Left renal cortex interstitium (tissue), 4 donors: ENCODE measurements around the gene CRISPLD2. TPM values are rescaled to one million over a fixed set of nuclear protein-coding genes. Genes with fewer than 3 reads are reported as not detected.
"Not testable (repeated sequence)": the region's sequence is repeated elsewhere in the genome, so short reads cannot be mapped to it uniquely, and the experiment has no call there.

Experiments used
- DNase-seq, 4 donors: peaks; one replicate each; pipeline ENCODE4 v3.0.0-alpha.2; 2013; ENCODE audit warnings: low read depth in 4 of 4, low spot score in 2 of 4, missing footprints in 1 of 4
- polyA plus RNA-seq, 4 donors: library from polyadenylated mRNA; unstranded; fragments of 120-200 nt; gene quantifications; one replicate each; pipeline ENCODE4 v1.2.1, GENCODE V29; 2013; ENCODE audit not compliant: insufficient read length in 4 of 4

Gene CRISPLD2
- polyA plus RNA-seq, 4 donors = 7.2 to 8.3 (median 8.0) TPM

DNA sequence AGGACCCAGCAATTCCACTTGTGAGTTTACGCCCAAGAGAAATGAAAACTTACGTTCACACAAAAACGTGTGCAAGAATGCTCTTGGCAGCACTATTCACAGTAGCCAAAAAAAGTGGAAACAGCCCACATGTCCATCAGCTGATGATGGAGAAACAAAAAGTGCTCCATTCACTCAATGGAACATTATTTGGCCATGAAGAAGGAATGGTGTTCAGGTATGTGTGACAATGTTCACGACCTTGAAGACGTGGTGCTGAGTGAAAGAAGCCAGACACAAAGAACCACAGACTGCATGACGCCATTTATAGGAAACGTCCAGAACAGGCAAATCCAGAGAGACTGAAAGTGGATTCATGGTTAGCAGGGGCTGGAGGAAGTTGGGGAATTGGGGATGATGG, 106.7 kb downstream of the CRISPLD2 start:
- DNase-seq = no peak

DNA sequence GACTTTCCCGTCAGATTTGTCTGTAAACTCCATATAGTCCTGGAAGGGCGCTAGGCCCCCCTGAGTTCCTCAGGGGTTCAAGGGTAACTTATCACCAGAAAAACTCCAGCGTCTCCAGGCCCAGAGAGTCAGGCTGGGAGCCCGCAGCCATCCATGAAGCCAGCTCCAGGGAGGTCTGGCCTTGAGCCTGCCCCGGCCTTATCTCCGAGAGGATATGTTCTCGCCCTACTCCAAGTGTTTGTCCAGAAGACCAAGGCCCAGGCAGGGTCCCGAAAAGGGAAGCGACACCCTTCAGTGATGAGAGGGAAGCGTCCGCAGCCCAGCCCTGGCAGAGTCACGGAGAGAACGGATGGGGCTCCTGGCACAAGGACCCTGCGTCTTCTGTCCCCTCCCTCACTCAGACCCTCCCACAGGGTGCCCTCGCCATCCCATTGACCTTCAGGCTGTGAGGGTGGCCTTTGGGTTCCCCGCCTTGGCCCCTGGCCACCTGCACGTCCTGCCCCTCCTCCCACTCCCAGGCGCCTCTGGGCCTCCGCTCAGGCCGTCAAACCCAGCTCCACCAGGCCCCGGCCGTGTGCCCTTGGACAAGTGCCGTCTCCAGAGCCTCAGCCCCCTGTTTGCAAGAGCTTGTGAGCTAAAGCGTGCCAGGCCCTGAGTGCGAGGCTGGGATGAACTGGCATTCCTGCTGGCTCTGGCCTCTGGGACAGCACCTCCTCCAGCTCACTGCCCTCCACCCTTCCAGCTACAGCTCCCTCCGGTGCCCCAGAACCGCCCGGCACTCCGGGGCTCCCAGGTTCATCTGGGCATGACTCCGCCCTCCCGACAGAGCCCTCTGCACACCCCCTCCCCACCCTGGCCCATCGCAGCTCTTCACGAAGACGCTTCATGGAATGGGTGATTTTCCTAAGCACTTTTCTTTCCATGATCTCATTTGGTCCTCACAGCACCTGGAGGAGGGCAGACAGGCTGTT, 108.1 kb downstream of the CRISPLD2 start:
- no peak for DNase-seq

DNA sequence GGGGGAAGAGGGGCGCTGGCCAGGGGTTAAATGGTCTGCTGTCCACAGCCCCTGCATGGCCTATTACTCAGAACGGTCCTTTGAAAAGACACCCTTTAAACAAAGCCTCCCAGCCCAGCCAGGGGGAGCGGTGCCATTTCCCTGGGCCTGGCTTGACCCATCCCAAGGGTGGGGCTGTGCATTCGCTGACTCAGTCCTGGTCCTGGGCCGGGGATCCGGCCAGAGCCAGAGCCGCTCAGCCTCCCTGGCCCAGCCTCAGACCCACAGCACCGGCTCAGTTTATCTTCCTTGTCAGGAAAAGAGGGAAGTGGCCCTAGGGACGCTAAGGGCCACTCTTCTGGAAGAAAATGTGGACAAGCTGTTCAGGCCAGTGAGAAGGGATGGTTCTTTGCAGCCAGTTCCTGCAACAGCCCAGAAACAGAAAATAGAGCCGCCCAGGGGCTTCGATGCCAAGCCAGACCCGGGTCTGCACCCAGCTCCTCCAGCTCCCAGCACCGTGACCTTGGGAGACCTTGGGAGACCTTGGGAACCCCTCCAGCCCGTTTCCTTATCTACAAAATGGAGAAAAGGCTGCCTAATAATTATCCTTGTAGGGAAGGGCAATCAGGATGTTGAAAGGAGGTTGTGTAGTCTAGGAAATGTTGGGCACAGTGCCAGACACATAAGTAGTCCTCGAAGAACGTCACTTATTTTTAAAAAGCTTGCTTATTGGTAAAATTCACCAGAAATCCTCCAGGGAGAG, 109.1 kb downstream of the CRISPLD2 start:
- DNase-seq = no peak

- DNase-seq = no peak
These were observed 109.9 kb downstream of the CRISPLD2 start for GRCh38 chr16:84929421-84930297.

DNA sequence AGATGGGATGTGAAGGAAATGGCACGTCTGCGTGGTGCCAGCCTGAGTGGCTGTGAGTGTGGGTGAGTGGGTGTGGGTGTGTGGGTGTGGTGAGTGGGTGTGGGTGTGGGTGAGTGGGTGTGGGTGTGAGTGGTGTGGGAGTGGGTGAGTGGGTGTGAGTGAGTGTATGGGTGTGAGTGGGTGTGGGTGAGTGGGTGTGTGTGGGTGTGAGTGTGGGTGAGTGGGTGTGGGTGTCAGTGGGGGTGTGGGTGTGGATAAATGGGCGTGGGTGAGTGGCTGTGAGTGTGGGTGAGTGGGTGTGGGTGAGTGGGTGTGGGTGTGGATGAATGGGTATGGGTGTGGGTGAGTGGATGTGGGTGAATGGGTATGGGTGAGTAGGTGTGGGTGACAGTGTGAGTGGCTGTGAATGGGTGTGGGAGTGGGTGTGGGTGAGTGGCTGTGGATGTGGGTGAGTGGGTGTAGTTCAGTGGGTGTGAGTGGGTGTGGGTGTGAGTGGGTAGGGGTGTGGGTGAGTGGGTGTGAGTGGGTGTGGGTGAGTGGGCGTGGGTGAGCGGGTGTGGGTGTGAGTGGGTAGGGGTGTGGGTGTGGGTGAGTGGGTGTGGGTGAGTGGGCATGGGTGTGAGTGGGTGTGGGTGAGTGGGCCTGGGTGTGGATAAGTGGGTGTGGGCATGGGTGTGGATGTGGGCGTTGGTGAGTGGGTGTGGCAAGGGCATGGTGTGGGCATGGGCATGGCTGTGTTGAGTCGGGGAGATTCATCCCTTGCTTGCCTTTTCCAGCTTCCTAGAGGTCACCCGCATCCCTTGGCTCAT, 110.7 kb downstream of the CRISPLD2 start:
- no peak for DNase-seq

DNA sequence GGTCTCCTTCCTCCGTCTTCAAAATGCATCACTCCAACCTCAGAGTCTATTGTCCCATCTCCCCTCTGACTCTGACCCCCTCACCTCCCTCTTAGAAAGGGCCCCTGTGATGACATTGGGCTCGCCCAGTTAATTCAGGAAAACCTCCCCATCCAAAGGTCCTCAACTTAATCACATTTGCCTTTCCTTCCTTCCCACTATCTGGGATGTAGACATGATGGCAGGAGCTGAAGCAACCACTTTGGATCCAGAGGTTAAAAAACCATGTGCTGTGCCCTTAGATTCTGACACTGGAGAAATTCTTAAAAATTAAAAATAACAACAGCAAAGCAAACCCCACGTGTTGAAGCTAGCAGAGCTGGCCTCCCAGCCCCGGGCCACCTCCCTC, 111.3 kb downstream of the CRISPLD2 start:
- no peak for DNase-seq

DNA sequence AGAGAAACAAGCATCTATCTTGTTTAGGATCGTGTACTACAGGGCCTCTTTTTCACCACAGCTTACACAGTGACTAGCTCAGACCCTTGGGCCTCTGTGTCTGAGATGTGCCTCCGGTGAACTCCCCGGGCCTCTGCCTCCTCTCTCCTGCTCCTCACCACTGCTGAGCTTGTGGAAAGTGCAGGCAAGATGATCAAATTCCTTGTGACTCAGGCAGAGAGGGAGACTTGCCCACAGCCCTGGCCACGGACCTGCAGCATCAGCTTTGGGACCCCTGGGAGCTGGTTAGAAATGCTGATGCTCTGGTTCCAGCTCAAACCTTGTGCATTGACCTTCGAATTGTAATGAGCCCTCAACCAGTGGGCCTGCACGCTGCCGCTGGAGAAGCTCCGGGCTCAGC, 111.7 kb downstream of the CRISPLD2 start:
- no peak for DNase-seq

DNA sequence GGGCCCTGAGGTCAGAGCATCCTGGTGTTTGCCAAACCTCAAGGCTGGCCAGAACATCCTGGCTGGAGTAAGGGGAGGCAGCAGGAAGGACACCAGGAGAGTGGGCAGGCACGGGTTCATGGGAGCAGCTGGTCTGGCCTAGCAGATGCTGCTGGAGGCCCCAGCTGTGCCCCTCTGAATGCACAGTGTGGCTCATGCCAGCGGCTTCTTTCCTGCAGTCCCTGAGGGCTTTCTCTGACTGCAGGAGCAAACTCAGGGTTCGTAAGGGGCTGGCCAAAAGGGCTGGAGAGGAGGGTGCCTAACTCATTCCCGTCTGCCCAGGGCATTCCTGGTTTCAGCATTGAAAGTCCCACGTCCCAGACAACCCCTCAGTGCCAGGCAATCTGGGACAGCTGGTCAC, 112.9 kb downstream of the CRISPLD2 start:
- no peak for DNase-seq

DNA sequence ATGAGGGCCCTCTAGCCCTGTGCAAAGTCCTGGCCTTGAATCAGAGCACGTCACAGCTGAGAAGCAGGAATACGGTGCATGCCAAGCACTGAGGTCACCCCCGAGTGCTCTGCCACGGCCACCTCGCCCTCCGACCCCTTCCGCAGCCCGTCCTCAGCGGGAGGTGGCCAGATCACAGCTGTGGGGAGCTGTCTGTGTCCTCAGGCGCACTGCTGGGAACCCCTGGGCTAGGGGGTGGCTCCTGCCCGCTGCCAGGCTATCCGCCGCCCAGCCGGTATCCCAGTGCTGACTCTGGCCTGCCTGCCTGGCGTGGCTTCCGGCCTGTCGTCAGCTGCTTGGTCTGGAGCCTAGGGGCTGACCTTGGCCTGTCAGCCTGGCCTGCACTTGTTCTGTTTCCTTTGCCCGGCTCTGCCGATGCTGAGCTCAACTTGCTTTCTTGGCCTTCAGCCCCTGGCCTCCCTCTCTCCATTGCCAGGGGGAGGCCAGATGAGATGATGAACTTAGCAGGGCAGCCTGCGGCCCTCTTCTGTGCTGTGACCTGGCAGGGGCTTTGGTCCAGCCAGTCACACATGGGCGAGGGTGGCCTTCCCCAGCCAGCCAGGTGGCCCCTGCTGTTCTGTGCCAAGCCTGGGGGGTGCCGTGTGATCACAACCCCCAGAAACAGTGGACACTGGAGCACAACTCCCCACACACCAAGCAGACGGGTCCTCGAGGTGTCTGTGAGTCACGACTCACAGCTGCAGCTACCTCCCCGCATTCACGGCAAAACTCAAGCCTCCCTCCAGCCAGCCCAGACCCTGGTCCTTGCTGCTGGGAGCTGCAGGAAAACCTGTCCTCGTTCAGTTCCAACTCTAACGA, 114.2 kb downstream of the CRISPLD2 start:
- DNase-seq = no peak

DNA sequence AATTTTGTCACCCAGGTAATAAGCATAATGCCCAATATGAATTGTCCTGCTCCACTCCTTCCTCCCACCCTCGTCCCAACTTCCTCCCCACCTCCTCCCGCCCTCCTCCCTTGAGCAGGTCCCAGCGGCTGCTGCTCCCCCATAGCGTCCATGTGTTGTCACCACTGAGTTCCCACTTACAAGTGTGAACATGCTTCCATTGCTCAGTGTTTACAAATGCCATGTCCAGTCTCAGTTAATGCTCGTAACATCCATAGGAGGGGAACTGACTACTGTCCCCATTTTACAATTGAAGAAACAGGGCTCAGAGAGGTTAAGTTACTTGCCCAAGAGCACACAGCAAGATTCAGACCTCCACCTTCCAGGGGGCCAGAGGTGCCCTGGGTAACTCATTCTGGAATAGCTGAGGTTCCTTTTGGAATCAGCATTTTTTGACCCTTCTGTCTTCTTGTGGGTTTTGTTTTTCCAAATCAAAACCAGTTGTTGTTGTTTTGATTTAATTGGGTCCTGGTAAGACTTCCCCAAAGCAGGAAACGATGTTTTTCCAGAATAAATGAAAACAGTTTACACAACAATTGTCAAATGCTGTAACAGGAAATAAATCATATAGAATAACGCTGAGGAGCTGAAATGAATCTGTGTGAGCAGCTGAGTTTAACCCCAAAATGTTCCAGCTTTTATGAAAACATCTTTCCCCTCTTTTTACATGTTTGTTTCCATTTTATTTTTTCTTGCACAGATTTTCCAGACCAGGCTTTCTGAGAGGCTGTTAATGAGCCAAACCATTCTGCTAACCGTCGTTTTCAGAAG, 117.6 kb downstream of the CRISPLD2 start:
- DNase-seq = no peak

DNA sequence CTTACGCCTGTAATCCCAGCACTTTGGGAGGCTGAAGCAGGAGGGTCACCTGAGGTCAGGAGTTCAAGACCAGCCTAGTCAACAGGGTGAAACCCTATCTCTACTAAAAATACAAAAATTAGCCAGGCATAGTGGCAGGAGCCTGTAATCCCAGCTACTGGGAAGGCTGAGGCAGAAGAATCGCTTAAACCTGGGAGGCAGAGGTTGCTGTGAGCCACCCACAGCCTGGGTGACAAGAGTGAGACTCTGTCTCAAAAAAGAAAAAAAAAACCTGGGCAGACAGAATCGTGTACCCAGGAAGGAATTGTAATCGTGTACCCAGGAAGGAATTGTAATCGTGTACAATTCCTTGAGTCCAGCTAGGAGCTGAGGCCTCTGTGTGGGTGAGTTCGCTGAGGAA, 118.8 kb downstream of the CRISPLD2 start:
- not testable (repeated sequence) for DNase-seq

GRCh38 chr16:84940670-84941551, 121.1 kb downstream of the CRISPLD2 start:
- DNase-seq = no peak

GRCh38 chr16:84941921-84942320, 122.1 kb downstream of the CRISPLD2 start:
- no peak for DNase-seq

DNA sequence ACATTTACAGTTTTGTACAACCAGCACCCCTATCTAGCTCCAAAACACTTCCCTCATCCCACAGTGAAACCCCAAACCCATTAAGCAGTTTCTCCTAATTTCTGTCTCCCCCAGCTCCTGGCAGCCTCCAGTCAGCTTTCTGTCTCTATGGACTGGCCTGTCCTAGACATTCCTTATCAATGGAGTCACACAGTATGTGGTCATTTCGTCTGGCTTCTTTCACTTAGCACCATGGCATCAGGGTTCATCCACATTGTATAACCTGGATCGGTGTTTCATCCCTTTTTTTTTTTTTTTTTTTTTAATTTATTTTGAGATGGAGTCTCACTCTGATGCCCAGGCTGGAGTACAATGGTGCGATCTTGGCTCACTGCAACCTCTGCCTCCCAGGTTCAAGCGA, 123.0 kb downstream of the CRISPLD2 start:
- no peak for DNase-seq

DNA sequence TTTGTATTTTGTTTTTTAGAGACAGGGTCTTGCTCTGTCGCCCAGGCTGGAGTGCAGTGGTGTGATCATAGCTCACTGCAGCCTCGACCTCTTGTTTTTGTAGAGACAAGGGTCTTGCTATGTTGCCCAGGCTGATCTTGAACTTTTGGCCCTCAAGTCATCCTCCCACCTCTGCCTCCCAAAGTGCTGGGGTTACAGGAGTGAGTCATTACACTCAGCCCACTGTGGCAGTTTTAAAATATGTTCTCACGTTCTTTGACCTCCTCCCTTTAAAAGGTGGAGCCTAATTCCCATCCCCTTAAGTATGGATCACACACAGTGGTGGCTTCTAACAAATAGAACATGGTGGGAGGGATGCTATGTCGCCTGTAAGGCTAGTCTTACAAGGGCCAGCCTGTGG, 123.8 kb downstream of the CRISPLD2 start:
- DNase-seq = no peak

- no peak for DNase-seq
These were observed 127.2 kb downstream of the CRISPLD2 start for GRCh38 chr16:84947022-84947421.
